ENCODE measurements around the gene KISS1R.

- TF ChIP-seq EZH2 (IDR thresholded peaks at IDR 0.05) = no peak
- TF ChIP-seq POLR2AphosphoS5 (IDR thresholded peaks at IDR 0.05; ENCODE audit: borderline replicate concordance, low read depth, low read length) = no peak
- TF ChIP-seq FOXP2 (optimal IDR thresholded peaks at IDR 0.05; ENCODE audit: control extremely low read depth, extremely low read length, insufficient read depth) = no peak
These were observed 962 bp downstream of the KISS1R start for GRCh38 chr19:918152-918437.

Data from SK-N-MC (cell line).